NB4 (cell line): ENCODE measurements around the gene FAM204A.

Source experiments
- MYC ChIP-seq: IDR thresholded peaks from 2 replicates; pipeline ENCODE4 v1.6.1; 2011; ENCODE audit warnings: low read depth, low read length
- POLR2A ChIP-seq: IDR thresholded peaks from 2 replicates; pipeline ENCODE4 v1.6.1; 2011; ENCODE audit warnings: mild to moderate bottlenecking; ENCODE audit not compliant: insufficient read length; ENCODE audit errors: extremely low read depth
- TF ChIP-seq, protein P1 (sequence below): IDR thresholded peaks from one replicate; pipeline ENCODE4 v1.5.1; 2012; ENCODE audit warnings: low read depth, low read length

DNA sequence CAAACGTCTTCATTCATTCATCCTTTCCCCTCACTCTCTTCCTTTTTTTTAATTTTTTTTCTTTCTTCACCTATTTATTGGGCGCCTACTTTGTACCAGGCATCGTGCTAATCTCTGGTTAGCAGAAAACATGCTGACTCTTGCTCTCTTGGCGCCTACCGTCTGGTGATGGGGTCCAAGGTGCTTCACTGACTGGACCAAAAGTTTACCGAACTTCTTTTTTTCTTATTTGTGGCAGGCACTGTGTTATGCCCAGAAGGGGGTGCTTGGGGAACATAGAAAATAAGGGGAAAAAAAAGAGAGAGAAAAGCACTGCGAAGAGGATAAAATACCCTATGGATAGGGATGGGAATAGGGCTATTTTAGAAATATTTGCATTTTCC lies 505 bp upstream of the FAM204A start:
- TF ChIP-seq POLR2A (no peak), MYC (no peak)
- TF ChIP-seq, protein P1, sequence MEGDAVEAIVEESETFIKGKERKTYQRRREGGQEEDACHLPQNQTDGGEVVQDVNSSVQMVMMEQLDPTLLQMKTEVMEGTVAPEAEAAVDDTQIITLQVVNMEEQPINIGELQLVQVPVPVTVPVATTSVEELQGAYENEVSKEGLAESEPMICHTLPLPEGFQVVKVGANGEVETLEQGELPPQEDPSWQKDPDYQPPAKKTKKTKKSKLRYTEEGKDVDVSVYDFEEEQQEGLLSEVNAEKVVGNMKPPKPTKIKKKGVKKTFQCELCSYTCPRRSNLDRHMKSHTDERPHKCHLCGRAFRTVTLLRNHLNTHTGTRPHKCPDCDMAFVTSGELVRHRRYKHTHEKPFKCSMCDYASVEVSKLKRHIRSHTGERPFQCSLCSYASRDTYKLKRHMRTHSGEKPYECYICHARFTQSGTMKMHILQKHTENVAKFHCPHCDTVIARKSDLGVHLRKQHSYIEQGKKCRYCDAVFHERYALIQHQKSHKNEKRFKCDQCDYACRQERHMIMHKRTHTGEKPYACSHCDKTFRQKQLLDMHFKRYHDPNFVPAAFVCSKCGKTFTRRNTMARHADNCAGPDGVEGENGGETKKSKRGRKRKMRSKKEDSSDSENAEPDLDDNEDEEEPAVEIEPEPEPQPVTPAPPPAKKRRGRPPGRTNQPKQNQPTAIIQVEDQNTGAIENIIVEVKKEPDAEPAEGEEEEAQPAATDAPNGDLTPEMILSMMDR, result no peak
